Spleen (tissue), 7 donors: ENCODE results near the gene IFI44L.

Experiments
- POLR2A ChIP-seq, 3 donors: fragments of 450-650 bp; IDR thresholded peaks; one replicate each; pipeline ENCODE4 v1.5.1; 2017; ENCODE audit warnings: antibody characterized with exemption in 3 of 3, mild to moderate bottlenecking in 1 of 3
- POLR2AphosphoS5 ChIP-seq, 3 donors: sonication (generic); formaldehyde crosslinking; IDR thresholded peaks; one replicate each; pipeline ENCODE4 v1.5.1; 2017; ENCODE audit warnings: antibody characterized with exemption in 3 of 3
- TF ChIP-seq, protein P1 (sequence below), 11 experiments: fragments of 200-600 bp in 7 of 11; fragments of 450-650 bp in 4 of 11; sonication (generic) in 4 of 11; IDR thresholded peaks in 8 of 11; conservative IDR thresholded peaks in 3 of 11; 1 replicate in 7 of 11; 2 replicates in 4 of 11; pipeline versions ENCODE4 v1.4.0 to v1.8.0; 2016 to 2021; ENCODE audit warnings: antibody characterized with exemption in 11 of 11, inconsistent platforms in 4 of 11, mild to moderate bottlenecking in 1 of 11
- donor health status: DM: no; HTN: no; CAD: no; lungs with moderate emphysema.
- donor health status: DM: no; HTN: no; CAD: no.
- donor health status: DM: no; HTN: no; CAD: no.

DNA sequence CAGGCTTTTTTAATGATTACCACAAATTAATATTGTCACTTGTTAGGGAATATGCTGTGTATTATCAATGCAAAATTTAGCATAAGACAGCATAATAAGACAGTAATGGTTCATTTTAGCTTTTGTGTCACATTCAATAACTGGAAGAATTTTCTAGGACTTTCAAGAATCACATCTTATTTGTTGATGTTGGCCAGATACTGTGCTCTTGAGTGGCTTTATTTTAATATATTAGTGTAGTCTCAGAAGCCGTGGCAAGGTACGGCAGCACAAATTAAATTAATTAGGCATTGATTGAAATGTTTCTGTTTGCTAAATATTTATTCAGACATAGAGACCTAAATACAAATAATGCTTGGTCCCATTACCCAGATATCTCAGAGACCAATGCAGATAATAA, 10.4 kb downstream of the IFI44L start:
- TF ChIP-seq, protein P1, sequence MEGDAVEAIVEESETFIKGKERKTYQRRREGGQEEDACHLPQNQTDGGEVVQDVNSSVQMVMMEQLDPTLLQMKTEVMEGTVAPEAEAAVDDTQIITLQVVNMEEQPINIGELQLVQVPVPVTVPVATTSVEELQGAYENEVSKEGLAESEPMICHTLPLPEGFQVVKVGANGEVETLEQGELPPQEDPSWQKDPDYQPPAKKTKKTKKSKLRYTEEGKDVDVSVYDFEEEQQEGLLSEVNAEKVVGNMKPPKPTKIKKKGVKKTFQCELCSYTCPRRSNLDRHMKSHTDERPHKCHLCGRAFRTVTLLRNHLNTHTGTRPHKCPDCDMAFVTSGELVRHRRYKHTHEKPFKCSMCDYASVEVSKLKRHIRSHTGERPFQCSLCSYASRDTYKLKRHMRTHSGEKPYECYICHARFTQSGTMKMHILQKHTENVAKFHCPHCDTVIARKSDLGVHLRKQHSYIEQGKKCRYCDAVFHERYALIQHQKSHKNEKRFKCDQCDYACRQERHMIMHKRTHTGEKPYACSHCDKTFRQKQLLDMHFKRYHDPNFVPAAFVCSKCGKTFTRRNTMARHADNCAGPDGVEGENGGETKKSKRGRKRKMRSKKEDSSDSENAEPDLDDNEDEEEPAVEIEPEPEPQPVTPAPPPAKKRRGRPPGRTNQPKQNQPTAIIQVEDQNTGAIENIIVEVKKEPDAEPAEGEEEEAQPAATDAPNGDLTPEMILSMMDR (IDR thresholded peaks at IDR 0.05 in 8 of 11, conservative IDR thresholded peaks at IDR 0.05 in 3 of 11): no peak
- TF ChIP-seq POLR2AphosphoS5 (IDR thresholded peaks at IDR 0.05): no peak
- TF ChIP-seq POLR2A (IDR thresholded peaks at IDR 0.05): no peak
